ENCODE results near the gene TGIF2. TPM values are rescaled to one million over a fixed set of nuclear protein-coding genes. Genes with fewer than 3 reads are reported as not detected.

TGIF2 gene
- total and polyA plus RNA-seq, 9 of the 15 experiments (the other 6 are each of a cell fraction or from before 2014, with no cell fraction given) = 6.8 to 27.8 (median 15.7) TPM

- Histone ChIP-seq H3K9ac (ENCODE audit: insufficient read depth in 1 of 2, low read depth in 2 of 2, low read length in 2 of 2) (peak overlapping the region in 1 of 2 experiments; percentile 44; a peak in 1 of 4 replicates), H3K79me2 (ENCODE audit: control insufficient read depth, insufficient read depth, low read length) (peaks cover 11% of the 10 kb centered on the region), H3K4me3 (no peak overlapping the region), H3K4me2 (ENCODE audit: insufficient read depth, low read length) (no peak overlapping the region), H3K36me3 (ENCODE audit: control insufficient read depth, insufficient read depth, low read length) (no peaks in the 10 kb centered on the region; the same call in 2 of the 3 replicates), H3K27me3 (ENCODE audit: control insufficient read depth in 2 of 2, insufficient read depth in 2 of 2, low read length in 2 of 2) (no peaks in the 10 kb centered on the region), H3K9me1 (ENCODE audit: control insufficient read depth, insufficient read depth, low read length) (no peaks in the 10 kb centered on the region), H3K4me1 (replicated peaks in 1 of 2; ENCODE audit: control insufficient read depth in 2 of 2, insufficient read depth in 2 of 2, low read length in 2 of 2) (peaks cover 14 to 16% of the 10 kb centered on the region in 2 experiments), H2AFZ (ENCODE audit: low read depth, low read length) (peak overlapping the region; percentile 44; the same call in 1 of the 2 replicates), H4K20me1 (replicated peaks; ENCODE audit: control insufficient read depth, insufficient read depth, low read length) (0 out of 2 replicates have a peak, but pooled peaks cover 3% of the 10 kb centered on the region), H3K27ac (ENCODE audit: extremely low read depth, low read depth, low read length) (no peak overlapping the region), H3K9me3 (replicated peaks; ENCODE audit: control insufficient read depth, insufficient read depth, low read depth, low read length) (no peaks in the 10 kb centered on the region)
- no peak for ATAC-seq
- no peak for TF ChIP-seq ARHGAP35 (IDR thresholded peaks at IDR 0.05; ENCODE audit: partially characterized antibody)
- TF ChIP-seq NONO (IDR thresholded peaks at IDR 0.05; ENCODE audit: low read depth in 2 of 2, low read length in 1 of 2) = no peak
- TF ChIP-seq KAT2B (IDR thresholded peaks at IDR 0.05; ENCODE audit: low read depth, low read length) = no peak
- TF ChIP-seq EP300 (IDR thresholded peaks at IDR 0.05; ENCODE audit: low read length) = no peak
- no peak for TF ChIP-seq MEF2A (IDR thresholded peaks at IDR 0.05; ENCODE audit: control insufficient read depth, low read depth, low read length)
- no peak for TF ChIP-seq E4F1 (CRISPR knock-in tag; IDR thresholded peaks at IDR 0.05; ENCODE audit: borderline replicate concordance)
- no peak for TF ChIP-seq SMAD4 (CRISPR knock-in tag; conservative IDR thresholded peaks at IDR 0.05)
- no peak for TF ChIP-seq CGGBP1 (CRISPR knock-in tag; IDR thresholded peaks at IDR 0.05)
- no peak for TF ChIP-seq ETV1 (tag; conservative IDR thresholded peaks at IDR 0.05; ENCODE audit: low read depth)
- TF ChIP-seq ZNF184 (CRISPR knock-in tag; IDR thresholded peaks at IDR 0.05) = no peak
- TF ChIP-seq MITF (IDR thresholded peaks at IDR 0.05) = no peak
- no peak for TF ChIP-seq TCF15 (CRISPR knock-in tag; IDR thresholded peaks at IDR 0.05)
- TF ChIP-seq ZNF324 (CRISPR knock-in tag; IDR thresholded peaks at IDR 0.05) = no peak
- no peak for TF ChIP-seq ZNF444 (CRISPR knock-in tag; IDR thresholded peaks at IDR 0.05)
- TF ChIP-seq ZNF507 (tag; conservative IDR thresholded peaks at IDR 0.05) = no peak
- no peak for TF ChIP-seq ZNF217 (CRISPR knock-in tag; IDR thresholded peaks at IDR 0.05)
- in situ Hi-C loops (cut with MboI) (loop anchor here (5.0 kb wide), 1 partner anchor 44 kb away; no protein-coding TSS in a partner anchor), intact Hi-C loops (cut with micrococcal nuclease) (no loop called here)
- ChIA-PET POLR2A (no interaction called here), CTCF (ENCODE audit: low intra/inter-chr PET ratio) (no interaction called here)
- WGBS (ENCODE audit: insufficient coverage, low coverage, missing lambda C conversion rate) = 6% methylated on average over 1 of the region's 1 CpG
- FAIRE-seq = no peak
- no TSS peak for BruUV-seq (replicated peaks)
- DNase-seq (ENCODE audit: extremely low read depth in 1 of 4, low spot score in 3 of 4) = no peak
Measured at GRCh38 chr20:36601540-36601939, 28.1 kb downstream of the TGIF2 start.

Data from K562 (cell line).